SIG-M5 treated with dmso at 0.1 percent for 504 hours (cell line): ENCODE results near the gene VAV3.

ENCODE experiments used
- DNase-seq: peaks from one replicate; lab custom pipeline; 2025; ENCODE audit not compliant: unreplicated experiment; lab: John Stamatoyannopoulos, UW

The VAV3 gene

DNA sequence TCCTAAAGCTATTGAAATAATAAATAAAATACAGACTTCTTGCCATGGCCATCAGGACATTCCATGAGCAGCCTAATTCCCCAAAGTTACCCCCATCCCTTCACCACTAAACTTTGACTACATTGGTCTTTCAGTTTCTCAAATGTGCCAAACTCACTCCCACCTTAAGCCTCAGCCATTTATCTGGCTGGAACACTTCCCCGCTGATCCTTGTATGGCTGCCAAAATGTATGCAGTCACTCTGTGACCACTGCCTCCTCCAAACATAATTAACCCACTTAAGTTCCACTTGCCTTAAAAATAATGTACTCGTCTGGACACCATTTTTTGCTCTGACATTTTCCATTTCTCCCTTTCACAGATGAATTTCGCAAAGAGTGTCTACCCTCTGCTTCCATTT lies 416.7 kb downstream of the VAV3 start:
- DNase-seq, result no peak

DNA sequence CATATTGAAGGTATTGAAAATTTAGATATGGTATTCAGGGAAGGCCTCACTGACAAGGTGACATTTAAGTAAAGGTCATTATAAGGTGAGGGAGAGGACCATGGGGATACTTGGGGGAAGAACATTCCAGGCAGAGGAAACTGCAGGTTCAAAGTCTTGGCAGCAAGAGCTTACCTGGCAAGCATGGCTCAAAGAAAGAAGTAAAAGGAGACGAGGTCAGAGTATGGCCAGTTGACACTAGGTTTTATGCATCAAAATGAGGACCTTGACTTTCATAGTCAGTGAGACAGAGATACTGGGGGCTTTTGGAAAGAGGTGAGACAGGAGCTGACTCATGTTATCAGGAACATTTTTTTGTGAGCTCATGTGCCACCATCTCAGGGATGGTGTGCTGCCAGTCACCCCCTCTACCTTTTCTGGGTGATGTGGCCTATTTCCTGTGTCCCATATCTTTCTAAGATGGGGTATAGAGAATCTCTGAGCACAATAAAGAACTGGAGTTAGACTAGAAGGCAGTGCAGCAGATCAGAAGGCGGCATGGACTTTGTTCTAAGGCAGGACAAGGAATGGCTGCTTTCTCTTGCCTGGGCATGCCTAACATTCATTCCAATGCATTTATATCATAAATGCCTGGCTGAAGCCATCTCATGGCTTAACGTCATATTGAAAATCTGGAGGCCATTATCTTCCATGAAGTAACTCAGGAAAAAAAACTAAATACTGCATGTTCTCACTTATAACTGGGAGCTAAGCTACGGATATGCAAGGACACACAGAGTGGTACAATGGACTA lies 417.4 kb downstream of the VAV3 start:
- DNase-seq, result no peak

DNA sequence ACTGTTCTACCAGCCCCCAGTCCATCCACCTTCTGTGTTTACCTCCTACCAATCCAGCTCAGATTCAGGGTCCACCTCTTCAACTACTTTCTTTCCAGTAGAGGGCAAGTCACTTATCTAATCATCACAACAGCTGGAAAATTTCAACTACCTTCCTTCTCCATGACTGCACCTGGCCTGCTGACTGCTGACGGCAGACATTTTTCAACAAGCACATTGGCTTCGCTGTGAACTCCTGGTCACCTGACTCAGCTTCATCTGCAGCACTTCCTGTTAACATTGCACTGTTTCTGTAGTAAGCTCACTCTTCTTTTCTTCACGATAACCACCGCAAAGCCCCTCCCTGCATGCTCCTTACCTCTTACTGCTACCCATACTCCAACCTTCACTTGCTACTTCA lies 418.4 kb downstream of the VAV3 start:
- DNase-seq, result no peak

DNA sequence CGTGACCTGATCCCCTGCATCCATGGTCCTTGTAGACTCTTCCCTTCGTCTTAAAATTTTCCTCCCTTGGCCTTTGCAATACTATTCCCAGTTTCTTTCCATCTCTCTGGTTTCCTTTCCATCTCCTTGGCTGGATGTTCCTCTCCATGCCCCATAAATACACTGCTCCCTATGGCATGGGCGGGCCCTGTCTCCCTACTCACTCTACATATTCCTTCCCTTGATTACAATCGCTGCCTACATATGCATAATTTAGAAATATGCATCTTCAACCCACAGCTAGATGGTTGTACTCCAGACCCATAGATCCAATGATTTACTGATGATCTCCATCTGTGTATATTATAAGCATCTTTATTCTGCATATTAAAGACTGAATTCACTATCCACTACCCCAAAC lies 419.1 kb downstream of the VAV3 start:
- DNase-seq, result no peak

DNA sequence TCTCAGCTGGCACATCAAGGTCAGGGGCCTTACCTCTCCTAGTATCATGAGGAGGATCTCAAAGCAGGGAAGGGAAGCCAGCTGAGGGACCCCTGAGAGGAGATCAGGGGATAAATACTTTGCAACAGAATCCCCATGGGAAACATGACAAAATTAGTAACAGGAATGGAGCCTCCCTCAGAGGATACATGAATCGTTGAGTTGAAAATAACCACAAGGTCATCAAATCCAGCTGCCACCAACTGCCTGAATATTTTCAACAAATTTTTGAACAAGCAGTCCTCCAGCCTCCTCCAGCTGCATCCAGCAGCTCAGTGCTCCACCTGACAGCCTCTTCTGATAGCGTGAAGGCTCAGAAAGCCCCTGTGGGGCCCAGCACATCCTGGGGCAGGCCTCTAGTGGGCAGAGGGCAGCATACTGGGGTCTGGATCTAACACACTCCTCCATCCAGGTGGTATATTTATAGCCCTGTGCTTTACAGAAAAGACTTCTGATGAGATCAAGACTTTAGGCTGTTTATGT lies 419.9 kb downstream of the VAV3 start:
- no peak for DNase-seq

DNA sequence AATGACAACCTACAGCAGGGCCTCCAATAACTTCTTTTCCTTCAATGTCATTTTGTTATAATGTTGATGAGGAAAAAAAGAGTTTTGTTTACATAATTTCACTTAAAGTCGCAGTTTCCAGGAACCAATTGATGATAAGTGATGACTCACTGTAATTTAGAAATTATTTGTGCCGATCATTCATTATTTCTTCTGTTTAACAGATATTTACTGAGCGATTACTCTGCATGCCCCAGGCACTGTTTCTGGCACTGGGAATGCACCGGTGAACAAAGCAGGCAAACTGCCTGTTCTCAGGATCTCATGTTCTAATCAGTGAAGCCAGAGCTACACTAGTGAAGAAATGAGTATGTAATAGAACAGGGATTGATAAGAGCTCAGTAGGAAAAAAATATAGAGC lies 420.7 kb downstream of the VAV3 start:
- DNase-seq, result no peak

DNA sequence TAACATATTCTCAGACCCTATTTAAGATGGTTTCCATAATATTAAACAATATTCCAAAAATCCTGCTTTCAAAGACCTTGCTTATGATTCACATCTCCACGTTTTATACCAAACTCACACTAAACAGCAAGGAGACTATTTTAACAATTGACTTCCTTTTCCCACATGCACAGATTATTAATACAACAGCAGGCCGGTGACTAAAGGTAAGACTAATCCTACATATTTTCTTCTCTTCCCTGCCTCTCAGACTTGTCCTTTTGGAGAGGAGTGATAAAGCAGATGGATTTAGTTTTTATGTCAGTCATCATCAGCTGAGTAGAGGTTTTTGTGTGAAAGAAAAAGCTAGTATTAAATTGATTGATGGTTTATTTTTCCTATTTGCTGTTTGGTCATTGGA lies 423.6 kb downstream of the VAV3 start:
- no peak for DNase-seq

DNA sequence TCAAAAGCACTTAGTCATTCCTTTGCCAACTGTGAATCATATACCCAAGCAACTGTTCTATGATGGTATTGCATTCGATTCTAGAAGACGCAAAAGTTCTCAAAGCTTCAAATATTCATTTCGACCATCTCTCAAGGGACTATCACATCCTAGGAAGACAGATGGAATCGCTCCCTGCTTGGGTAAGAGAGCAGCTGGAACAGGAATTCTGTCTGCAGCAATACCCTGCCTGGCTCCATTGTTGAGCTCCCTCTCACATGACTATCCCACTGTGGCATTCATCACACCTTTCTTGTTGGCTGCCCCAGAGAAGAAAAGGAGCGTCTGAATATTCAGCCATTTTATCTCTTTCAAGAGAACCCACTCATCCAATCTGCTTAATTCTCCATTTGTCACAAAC lies 426.5 kb downstream of the VAV3 start:
- no peak for DNase-seq

DNA sequence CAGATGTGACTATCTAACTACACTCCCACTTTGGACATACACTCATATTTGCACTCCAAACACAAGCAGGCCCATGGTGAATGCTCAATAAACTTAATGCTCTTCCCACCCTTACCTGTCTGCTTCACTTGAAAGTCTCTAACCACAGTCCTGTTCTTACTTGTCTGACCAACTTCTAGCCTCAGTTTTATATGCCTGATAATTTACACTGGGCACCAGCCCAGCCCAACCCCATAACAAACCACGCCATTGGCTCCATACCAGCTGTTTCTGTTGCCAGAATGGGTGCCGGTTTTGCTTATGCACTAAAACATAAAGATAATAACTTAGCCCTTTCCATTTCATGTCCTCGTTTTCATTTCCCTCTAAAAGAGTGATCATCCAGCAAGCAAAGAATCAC lies 428.7 kb downstream of the VAV3 start:
- DNase-seq, result no peak

DNA sequence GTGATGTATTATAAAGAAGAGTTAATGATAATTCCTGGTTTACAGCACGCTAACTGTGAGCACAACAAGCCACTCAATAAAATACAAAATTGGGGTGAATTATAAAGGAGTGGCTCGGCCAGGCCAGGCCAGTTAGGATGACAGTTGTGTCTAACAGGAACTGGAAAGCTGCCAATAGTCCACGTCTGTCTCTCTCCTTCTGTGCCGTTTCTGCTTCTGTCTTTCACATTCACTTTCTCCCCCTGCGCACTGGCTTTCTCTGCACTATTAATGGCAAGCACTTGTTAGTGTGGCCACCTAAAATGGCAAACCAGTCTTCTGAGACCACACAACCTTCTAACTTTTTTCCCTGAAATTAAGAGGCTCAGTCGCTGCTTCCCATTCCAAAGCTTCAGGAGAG lies 429.9 kb downstream of the VAV3 start:
- DNase-seq, result no peak

DNA sequence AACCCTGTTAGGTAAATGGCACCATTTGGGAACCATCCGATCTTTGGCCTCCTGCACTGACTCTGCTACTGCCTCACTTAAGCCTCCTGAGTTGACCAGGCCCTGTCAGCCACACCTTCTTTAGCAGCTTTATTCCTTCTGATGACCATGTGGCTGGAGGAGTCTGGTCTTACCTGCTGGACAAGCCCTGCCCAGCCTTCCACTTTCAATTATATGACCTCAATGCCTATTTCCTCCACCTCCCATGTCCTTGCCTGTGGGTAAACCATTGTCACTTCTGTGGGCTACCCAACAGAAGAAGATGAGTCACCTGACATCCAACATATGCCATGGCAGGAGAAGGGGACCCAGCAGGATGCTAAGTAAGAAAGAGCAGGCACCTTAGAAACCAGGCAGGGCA lies 430.3 kb downstream of the VAV3 start:
- no peak for DNase-seq

DNA sequence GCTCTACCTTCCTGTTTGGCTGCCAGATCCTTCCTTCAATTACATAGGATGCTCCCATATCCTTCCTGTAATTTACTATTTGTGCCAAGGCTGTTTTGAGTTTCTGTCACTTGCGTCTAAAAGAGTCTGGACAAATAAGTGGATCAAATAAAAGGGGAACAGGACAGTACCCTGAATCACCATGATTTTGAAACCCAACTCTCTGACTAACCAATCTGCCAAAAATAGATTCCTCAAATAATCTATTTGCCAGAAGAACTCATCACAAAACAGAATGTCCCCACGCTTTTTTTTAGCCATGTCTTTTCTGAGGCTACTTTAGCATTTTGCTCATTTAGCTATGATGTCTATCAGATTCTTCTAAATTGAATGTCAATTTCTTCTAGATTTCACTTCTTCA lies 431.5 kb downstream of the VAV3 start:
- DNase-seq, result peak; percentile 10

DNA sequence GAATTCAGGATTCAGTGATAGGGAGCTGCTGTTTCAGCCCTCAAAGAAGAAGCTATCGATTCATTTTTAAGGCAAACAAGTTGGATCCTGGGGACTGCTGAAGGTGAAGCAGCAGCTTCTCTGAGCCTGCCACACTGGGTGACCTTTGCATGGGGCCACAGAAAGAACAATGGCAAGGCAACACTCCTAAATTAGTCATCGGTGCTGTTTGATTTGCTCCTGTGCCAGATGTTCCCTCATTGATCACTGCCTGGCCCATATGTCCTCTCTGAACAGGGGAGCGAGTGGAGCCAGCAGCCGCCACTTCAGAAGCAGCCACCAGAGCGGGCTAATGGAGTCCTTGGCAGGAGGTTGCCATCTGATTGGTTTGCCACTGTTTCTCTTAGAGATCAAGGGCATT lies 432.7 kb downstream of the VAV3 start:
- no peak for DNase-seq

DNA sequence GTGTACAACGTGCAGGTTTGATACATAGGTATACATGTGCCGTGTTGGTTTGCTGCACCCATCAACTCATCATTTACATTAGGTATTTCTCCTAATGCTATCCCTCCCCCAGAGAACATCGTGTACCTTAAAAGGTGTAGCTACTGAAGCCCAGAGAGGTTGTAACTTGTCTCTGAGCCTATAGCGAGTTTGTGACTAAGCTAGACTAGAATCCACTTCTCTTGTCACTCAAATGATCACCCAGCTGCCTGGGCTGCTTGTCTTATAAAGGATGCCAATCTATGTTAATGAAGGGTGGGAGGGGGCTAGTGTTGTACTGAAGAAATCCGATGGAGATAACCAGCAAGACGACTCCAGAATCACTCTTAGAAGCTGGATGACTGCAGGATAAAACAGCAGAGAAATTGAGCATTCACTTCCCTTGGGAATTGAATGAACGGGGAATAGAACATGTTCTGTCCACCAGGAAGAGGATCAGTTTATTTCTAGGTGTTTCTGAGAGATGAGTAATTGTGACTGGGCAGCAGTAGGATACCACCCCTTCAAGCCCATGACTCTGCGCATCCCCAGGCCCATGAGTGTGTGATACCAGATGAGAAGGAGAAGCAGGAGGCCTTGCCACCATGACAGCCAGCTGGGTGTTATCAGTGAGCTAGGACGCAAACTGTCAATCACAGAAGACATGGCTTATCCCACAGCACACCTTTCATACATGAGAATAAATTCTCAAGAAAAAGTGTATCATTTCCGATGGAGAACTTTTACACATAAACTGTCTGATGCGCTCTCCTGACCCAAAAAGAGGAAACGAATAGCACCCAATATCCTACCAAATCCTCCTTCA lies 433.7 kb downstream of the VAV3 start:
- DNase-seq, result no peak

DNA sequence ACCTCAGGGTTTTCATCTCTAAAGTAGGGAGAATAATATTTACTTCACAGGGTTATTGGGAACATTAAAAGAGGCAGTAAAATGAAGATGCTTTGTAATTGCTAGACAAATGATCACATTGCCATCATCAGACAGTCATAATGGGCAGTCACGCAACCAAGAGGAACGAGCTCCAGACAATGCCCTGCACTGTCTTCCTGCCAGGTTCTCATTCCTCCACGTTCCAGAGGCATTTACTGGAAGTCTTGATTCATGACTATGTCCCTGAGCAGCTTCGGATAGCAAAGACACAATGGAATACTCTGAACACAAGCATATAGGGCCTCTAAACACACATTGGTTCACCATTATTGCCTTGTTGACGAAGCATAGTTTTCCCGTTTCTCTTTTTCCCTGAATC lies 434.4 kb downstream of the VAV3 start:
- no peak for DNase-seq

DNA sequence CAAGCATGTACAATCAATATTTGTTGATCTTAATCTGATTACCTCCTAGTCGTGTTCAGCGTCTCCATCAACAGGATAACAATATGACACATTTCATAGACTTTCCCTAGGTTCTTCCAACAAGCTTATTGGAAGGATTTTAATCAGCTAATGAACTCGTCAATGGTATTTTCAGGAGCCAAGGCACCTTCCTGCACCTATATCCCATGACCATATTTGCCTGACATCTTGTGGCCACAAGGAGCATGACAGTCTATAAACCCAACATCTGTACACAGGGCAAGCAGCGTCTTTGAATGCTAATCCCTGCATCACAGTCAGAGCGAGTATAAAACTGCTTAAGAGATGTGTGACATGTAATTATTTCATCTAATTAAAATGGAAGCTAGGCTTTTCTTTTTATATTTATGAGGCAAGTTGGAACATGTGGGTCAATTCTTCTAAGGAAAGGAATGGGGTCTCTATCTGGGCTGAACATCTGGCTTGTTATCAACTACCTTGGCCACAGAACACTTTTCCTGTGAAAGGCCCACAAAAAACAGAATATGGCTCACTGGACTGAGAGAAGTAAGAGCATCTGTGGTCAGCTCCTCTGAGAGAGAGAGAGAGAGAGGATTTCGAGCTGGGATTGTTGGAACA lies 435.4 kb downstream of the VAV3 start:
- DNase-seq, result peak; percentile 73

DNA sequence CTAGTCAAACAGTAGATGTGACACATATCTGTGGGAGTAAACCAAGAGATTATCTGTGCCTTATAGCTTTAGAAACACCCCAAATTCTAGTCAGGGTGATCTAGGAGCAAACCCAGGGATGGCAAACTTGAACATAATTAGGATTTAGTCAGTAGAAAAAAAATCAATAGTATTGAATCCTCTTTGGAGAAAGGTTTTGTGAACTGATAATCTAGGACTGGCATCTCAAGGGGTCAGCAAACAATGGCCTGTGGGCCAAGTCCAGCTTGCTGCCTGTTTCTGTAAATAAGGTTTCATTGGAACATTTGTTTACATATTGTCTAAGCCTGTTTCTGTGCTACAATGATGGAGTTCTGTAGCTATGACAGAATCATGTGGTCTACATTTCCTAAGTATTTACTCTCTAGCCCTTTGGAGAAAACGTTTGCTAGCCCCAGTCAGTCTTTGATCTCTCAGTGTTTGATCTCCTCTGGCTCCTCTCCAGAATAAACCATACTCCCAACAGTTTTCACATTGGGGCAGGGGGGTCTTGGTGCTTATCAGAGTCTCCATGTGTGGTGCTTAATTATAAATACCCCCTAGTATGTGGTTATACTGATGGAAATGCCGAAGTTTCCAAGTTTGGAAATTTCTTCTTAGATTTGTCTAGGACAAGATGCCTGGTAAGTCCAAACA lies 438.3 kb downstream of the VAV3 start:
- no peak for DNase-seq

DNA sequence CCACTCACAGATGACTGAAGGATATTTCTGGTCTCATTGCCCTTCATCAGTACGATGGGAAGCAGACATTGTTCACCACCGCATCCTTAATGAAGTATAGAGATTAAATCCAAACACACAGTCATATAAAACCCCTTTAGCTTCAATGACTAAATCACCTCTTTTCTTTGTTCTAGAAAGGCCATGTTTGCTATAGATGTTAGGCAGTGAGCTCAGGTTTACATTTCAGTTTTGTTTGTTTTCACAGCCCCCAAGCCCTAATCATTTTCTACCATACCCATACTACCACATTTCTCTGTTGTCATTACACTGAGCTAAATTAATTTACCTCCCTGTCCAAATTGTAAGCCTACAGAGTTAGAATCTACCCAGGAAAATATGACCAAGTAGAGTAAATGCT lies 439.0 kb downstream of the VAV3 start:
- no peak for DNase-seq

DNA sequence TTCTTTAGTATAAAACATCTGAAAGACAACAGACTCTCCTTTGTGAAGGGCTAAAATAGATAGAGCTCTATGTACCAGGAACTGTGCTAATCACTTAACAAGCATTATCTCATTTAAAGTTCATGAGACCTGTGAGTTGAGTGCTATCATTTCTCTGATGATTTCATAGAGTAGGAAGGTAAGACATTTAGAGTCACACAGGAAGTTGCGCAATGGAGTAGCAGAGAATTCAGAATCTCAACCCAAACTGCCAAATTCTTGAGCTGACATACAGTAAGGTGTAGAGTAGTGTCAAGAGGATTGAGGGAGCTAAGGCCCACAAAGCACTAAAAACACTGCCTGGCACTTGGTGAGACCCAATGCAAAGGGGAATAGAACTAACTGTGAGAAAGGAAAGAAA lies 439.8 kb downstream of the VAV3 start:
- DNase-seq, result no peak

DNA sequence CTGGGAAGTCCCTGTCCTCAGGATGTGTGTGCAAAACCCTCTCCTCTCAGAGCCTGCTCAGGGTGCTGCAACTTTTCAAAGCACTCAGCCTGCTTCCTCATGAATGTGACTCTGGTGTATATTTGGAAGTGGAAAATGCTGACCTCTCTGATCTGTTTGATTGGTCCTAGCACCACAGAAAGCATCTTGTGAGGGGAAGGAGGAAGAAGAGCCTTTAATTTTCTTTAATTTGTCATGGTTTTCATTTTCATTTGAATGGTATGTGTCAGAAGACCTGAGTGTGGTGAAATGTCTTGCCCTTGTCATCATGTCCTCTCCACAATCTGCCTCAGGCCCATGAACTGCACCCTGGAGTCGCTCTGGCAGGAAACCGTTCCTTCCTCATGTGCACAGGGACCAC lies 440.7 kb downstream of the VAV3 start:
- DNase-seq, result no peak

DNA sequence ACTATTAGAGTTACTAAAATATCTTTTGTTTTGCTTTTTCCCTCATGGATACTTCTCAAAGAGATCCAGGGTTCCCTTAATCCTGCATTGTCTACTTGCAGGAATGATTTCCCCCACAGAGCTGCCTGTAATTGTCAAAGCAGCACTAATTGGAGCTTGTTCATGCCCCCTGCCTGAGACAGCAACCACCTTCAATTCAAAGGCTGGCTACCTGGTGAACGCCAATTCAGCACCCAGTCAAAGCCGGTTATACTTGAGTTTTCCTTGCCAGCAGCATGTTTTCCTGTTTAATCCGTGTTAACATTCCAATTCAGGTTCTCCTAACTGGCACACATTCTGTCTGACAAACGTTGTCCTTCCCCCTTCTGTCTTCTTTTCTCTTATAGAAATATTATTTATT lies 441.2 kb downstream of the VAV3 start:
- no peak for DNase-seq
